GM23338 (cell line): ENCODE data around the gene ACP6. TPM values are rescaled to one million over a fixed set of nuclear protein-coding genes. Genes with fewer than 3 reads are reported as not detected.

Experiments used
- ATAC-seq: fragments of 200-7000 bp; cut with Tn5 transposase; 3 replicates; pipeline ENCODE4 v1.9.1; 2020
- DNase-seq: peaks from one replicate; pipeline ENCODE4 v3.0.0-alpha.2; 2015; ENCODE audit warnings: low spot score
- H2AFZ ChIP-seq: fragments of 200-600 bp; sonication (generic); 2 replicates; pipeline ENCODE4 v1.8.0; 2016; ENCODE audit warnings: antibody characterized with exemption, mild to moderate bottlenecking, moderate library complexity
- H3F3A ChIP-seq: fragments of 200-600 bp; sonication (generic); replicated peaks from 2 replicates; pipeline ENCODE4 v1.8.0; 2017; ENCODE audit warnings: antibody characterized with exemption, mixed run types, low read depth
- H3K27ac ChIP-seq: fragments of 200-600 bp; sonication (generic); 2 replicates; pipeline ENCODE4 v1.6.1; 2016; ENCODE audit warnings: low read depth
- H3K27me3 ChIP-seq: fragments of 200-600 bp; sonication (generic); 2 replicates; pipeline ENCODE4 v1.8.0; 2016; ENCODE audit warnings: mild to moderate bottlenecking, mixed run types, moderate library complexity; ENCODE audit not compliant: insufficient read depth
- H3K36me3 ChIP-seq: fragments of 200-600 bp; sonication (generic); 2 replicates; pipeline ENCODE4 v1.8.0; 2016; ENCODE audit warnings: mild to moderate bottlenecking; ENCODE audit not compliant: insufficient read depth
- H3K4me1 ChIP-seq: fragments of 200-600 bp; sonication (generic); 2 replicates; pipeline ENCODE4 v1.8.0; 2016; ENCODE audit warnings: mild to moderate bottlenecking, moderate library complexity; ENCODE audit not compliant: insufficient read depth
- H3K4me2 ChIP-seq: fragments of 200-600 bp; sonication (generic); 2 replicates; pipeline ENCODE4 v1.7.1; 2017; ENCODE audit warnings: mixed run types
- H3K4me3 ChIP-seq: fragments of 200-600 bp; sonication (generic); 2 replicates; pipeline ENCODE4 v1.6.1; 2016; ENCODE audit warnings: mixed run types
- H3K79me2 ChIP-seq: fragments of 200-600 bp; sonication (generic); replicated peaks from 2 replicates; pipeline ENCODE4 v1.8.0; 2017; ENCODE audit warnings: mild to moderate bottlenecking; ENCODE audit not compliant: insufficient read depth
- H3K9me2 ChIP-seq: fragments of 200-600 bp; sonication (generic); 2 replicates; pipeline ENCODE4 v1.8.0; 2017; ENCODE audit not compliant: insufficient read depth
- H4K20me1 ChIP-seq: fragments of 200-600 bp; sonication (generic); replicated peaks from 2 replicates; pipeline ENCODE4 v1.8.0; 2017; ENCODE audit warnings: mild to moderate bottlenecking; ENCODE audit not compliant: insufficient read depth
- H3K27ac Mint-ChIP-seq: 2 replicates; pipeline ENCODE4 v1.8.0; 2020; ENCODE audit warnings: inconsistent platforms, mild to moderate bottlenecking, moderate library complexity, mixed read lengths
- H3K27me3 Mint-ChIP-seq: 3 replicates; pipeline ENCODE4 v1.8.0; 2022; ENCODE audit warnings: low read depth, mild to moderate bottlenecking, moderate library complexity, mixed read lengths, inconsistent platforms; ENCODE audit not compliant: insufficient read depth, poor library complexity
- H3K36me3 Mint-ChIP-seq: 3 replicates; pipeline ENCODE4 v1.8.0; 2021; ENCODE audit warnings: low read depth, mild to moderate bottlenecking, inconsistent platforms, moderate library complexity, mixed read lengths
- H3K4me1 Mint-ChIP-seq: 3 replicates; pipeline ENCODE4 v1.8.0; 2020; ENCODE audit warnings: mild to moderate bottlenecking, inconsistent platforms, mixed read lengths
- H3K4me3 Mint-ChIP-seq: 3 replicates; pipeline ENCODE4 v1.8.0; 2021; ENCODE audit warnings: moderate library complexity, mild to moderate bottlenecking, inconsistent platforms, mixed read lengths
- H3K9me3 Mint-ChIP-seq: 3 replicates; pipeline ENCODE4 v1.8.0; 2020; ENCODE audit warnings: moderate library complexity, mild to moderate bottlenecking, inconsistent platforms, mixed read lengths
- CREB1 ChIP-seq: fragments of 250-450 bp; sonication (Bioruptor Pico); IDR thresholded peaks from 2 replicates; pipeline ENCODE4 v1.5.0; 2020; ENCODE audit warnings: low read depth, mild to moderate bottlenecking, moderate library complexity
- CTCF ChIP-seq, 2 experiments: fragments of 200-600 bp in 1 of 2; sonication (generic) in 1 of 2; conservative IDR thresholded peaks; 2 replicates each; pipeline versions ENCODE4 v1.5.1 to v1.6.1; 2016 to 2017; ENCODE audit warnings: antibody characterized with exemption in 2 of 2, low read depth in 2 of 2, mild to moderate bottlenecking in 2 of 2, moderate library complexity in 1 of 2
- ETS1 ChIP-seq: IDR thresholded peaks from 2 replicates; pipeline ENCODE4 v1.6.1; 2016; ENCODE audit warnings: antibody characterized with exemption
- EZH2 ChIP-seq: fragments of 200-600 bp; sonication (generic); IDR thresholded peaks from one replicate; pipeline ENCODE4 v1.8.0; 2017; ENCODE audit warnings: antibody characterized with exemption, mild to moderate bottlenecking, low read depth; ENCODE audit not compliant: unreplicated experiment
- EZH2phosphoT487 ChIP-seq: fragments of 200-600 bp; sonication (generic); IDR thresholded peaks from one replicate; pipeline ENCODE4 v1.8.1; 2018; ENCODE audit warnings: antibody characterized with exemption; ENCODE audit not compliant: unreplicated experiment
- JUNB ChIP-seq: IDR thresholded peaks from one replicate; pipeline ENCODE4 v1.6.1; 2016; ENCODE audit warnings: antibody characterized with exemption; ENCODE audit not compliant: unreplicated experiment
- NANOG ChIP-seq: IDR thresholded peaks from 2 replicates; pipeline ENCODE4 v1.6.1; 2016; ENCODE audit warnings: antibody characterized with exemption, borderline replicate concordance
- POLR2AphosphoS5 ChIP-seq: IDR thresholded peaks from 2 replicates; pipeline ENCODE4 v1.6.1; 2016; ENCODE audit warnings: antibody characterized with exemption, low read depth
- REST ChIP-seq: IDR thresholded peaks from one replicate; pipeline ENCODE4 v1.6.1; 2018; ENCODE audit warnings: antibody characterized with exemption; ENCODE audit not compliant: unreplicated experiment
- STAT1 ChIP-seq: IDR thresholded peaks from one replicate; pipeline ENCODE4 v1.6.1; 2016; ENCODE audit warnings: antibody characterized with exemption; ENCODE audit not compliant: unreplicated experiment
- ZNF114 ChIP-seq: fragments of 250-450 bp; sonication (Bioruptor Pico); IDR thresholded peaks from 2 replicates; pipeline ENCODE4 v1.5.0; 2020; ENCODE audit warnings: mild to moderate bottlenecking, moderate library complexity
- ZNF331 ChIP-seq: fragments of 250-450 bp; sonication (Bioruptor Pico); IDR thresholded peaks from 2 replicates; pipeline ENCODE4 v1.5.0; 2020; ENCODE audit warnings: low read depth, mild to moderate bottlenecking, moderate library complexity
- ZNF462 ChIP-seq: fragments of 250-450 bp; sonication (Bioruptor Pico); IDR thresholded peaks from 2 replicates; pipeline ENCODE4 v1.5.0; 2020; ENCODE audit warnings: mild to moderate bottlenecking, moderate library complexity
- polyA plus RNA-seq: library from polyadenylated mRNA; unstranded; fragments of >200 nt; fragmentation: Nextera tagmentation; extraction: Ambion mirVana; gene quantifications from 2 replicates; pipeline ENCODE4 v1.2.1, GENCODE V29; 2016
- total RNA-seq: library from RNA; depleted of rRNA; stranded (reverse); fragments of >200 nt; shearing (Covaris generic); gene quantifications from 2 replicates; pipeline ENCODE4 v1.2.3, GENCODE V29; 2014

Gene ACP6
- total and polyA plus RNA-seq, 2 experiments from 2014 or later = 20.6 to 26.5 TPM

GRCh38 chr1:147719029-147719698 lies 48.8 kb upstream of the ACP6 start:
- no peak overlapping the region for H3K27ac ChIP-seq
- no peak for TF ChIP-seq CREB1 (CRISPR knock-in tag)
- no peak for TF ChIP-seq JUNB
- no peak for TF ChIP-seq ZNF462 (CRISPR knock-in tag)
- no peak for TF ChIP-seq CTCF (conservative IDR thresholded peaks at IDR 0.05; ENCODE audit: low read depth in 2 of 2)
- no peak for TF ChIP-seq POLR2AphosphoS5
- TF ChIP-seq STAT1 = no peak
- no peak for TF ChIP-seq EZH2phosphoT487
- no peak for TF ChIP-seq ZNF331
- no peak for TF ChIP-seq NANOG
- TF ChIP-seq REST = no peak
- no peak for TF ChIP-seq EZH2
- TF ChIP-seq ZNF114 (CRISPR knock-in tag) = no peak
- no peak for TF ChIP-seq ETS1
- H3K4me1 ChIP-seq = peaks cover 6% of the 10 kb centered on the region; the same call in 1 of the 2 replicates
- ATAC-seq (no peak), DNase-seq (no peak)
- H3K79me2 ChIP-seq = no peaks in the 10 kb centered on the region
- no peaks in the 10 kb centered on the region for H4K20me1 ChIP-seq
- Mint-ChIP-seq H3K36me3 (peaks cover 6% of the 10 kb centered on the region; the same call in 2 of the 3 replicates), H3K4me1 (peaks cover 13% of the 10 kb centered on the region), H3K9me3 (peaks cover 11% of the 10 kb centered on the region), H3K27ac (no peak overlapping the region), H3K4me3 (no peak overlapping the region), H3K27me3 (peaks cover 3% of the 10 kb centered on the region)
- no peaks in the 10 kb centered on the region for H3K27me3 ChIP-seq
- H3K9me2 ChIP-seq = no peaks in the 10 kb centered on the region
- H3F3A ChIP-seq = no peaks in the 10 kb centered on the region
- no peak overlapping the region for H3K4me2 ChIP-seq
- no peak overlapping the region for H2AFZ ChIP-seq
- H3K36me3 ChIP-seq = no peaks in the 10 kb centered on the region
- H3K4me3 ChIP-seq = no peak overlapping the region
